Renal cortex interstitium (tissue), 11 donors: ENCODE data around the gene RAB41. TPM values are rescaled to one million over a fixed set of nuclear protein-coding genes. Genes with fewer than 3 reads are reported as not detected.
A peak's percentile ranks its signal among the peaks of the same experiment; 100 is the strongest.
"Not testable (repeated sequence)": the region's sequence is repeated elsewhere in the genome, so short reads cannot be mapped to it uniquely, and the experiment has no call there.

Experiments
- DNase-seq, 11 donors: peaks; one replicate each; pipeline ENCODE4 v3.0.0-alpha.2; 2013; ENCODE audit warnings: low read depth in 9 of 11, low spot score in 4 of 11; ENCODE audit errors: extremely low read depth in 1 of 11
- polyA plus RNA-seq, 3 donors: library from polyadenylated mRNA; unstranded; fragments of 120-200 nt; gene quantifications; one replicate each; pipeline ENCODE4 v1.2.1, GENCODE V29; 2013; ENCODE audit not compliant: insufficient read length in 3 of 3

RAB41 gene
- polyA plus RNA-seq, 3 donors = 0.72 to 1.2 (median 0.79) TPM

GRCh38 chrX:70280573-70280972 is 1.4 kb upstream of the RAB41 start:
- no peak for DNase-seq

- DNase-seq = no peak
Measured at GRCh38 chrX:70289168-70289792, 7.3 kb downstream of the RAB41 start.

- peak; percentile 37 to 79 (median 68) for DNase-seq
Measured at GRCh38 chrX:70289793-70290770, 8.1 kb downstream of the RAB41 start, which contains the start of the genes KIF4A and PDZD11. Gene KIF4A, plus strand, starts transcription at chrX:70290104. Its CDS starts 355 bp downstream, at chrX:70290459. Gene PDZD11, minus strand, starts transcription at chrX:70289927. Its CDS starts 586 bp downstream, at chrX:70289341.

GRCh38 chrX:70292788-70293187 is 10.8 kb downstream of the RAB41 start:
- DNase-seq = no peak

- no peak for DNase-seq
Measured at GRCh38 chrX:70293621-70294020, 11.6 kb downstream of the RAB41 start.

- no peak for DNase-seq
Measured at GRCh38 chrX:70301716-70302115, 19.7 kb downstream of the RAB41 start.

GRCh38 chrX:70313503-70313902 is 31.5 kb downstream of the RAB41 start:
- no peak for DNase-seq

- DNase-seq = no peak
Measured at GRCh38 chrX:70322784-70323183, 40.8 kb downstream of the RAB41 start.

- not testable (repeated sequence) for DNase-seq
Measured at GRCh38 chrX:70323628-70324027, 41.7 kb downstream of the RAB41 start.

GRCh38 chrX:70324326-70324725 is 42.4 kb downstream of the RAB41 start:
- DNase-seq = no peak

- no peak for DNase-seq
Measured at GRCh38 chrX:70331161-70331560, 49.2 kb downstream of the RAB41 start.

- no peak for DNase-seq
Measured at GRCh38 chrX:70332600-70332999, 50.6 kb downstream of the RAB41 start.

Other genes with a start within 250 kb of the RAB41 start
- not detected for gene AWAT2, start 232.2 kb upstream of the RAB41 start, polyA plus RNA-seq
- gene OTUD6A, start 219.7 kb upstream of the RAB41 start, polyA plus RNA-seq = not detected
- 100 to 1,000 TPM in 1 of 3 donors, 10 to 100 TPM in 2; 91.1 to 112 (median 96.4) TPM for gene IGBP1, start 148.7 kb upstream of the RAB41 start, polyA plus RNA-seq
- gene DGAT2L6, start 104.7 kb upstream of the RAB41 start, polyA plus RNA-seq = not detected
- not detected for gene AWAT1, start 47.5 kb upstream of the RAB41 start, polyA plus RNA-seq
- gene P2RY4, start 22.0 kb upstream of the RAB41 start, polyA plus RNA-seq = under 1 TPM; 0.12 to 0.47 (median 0.14) TPM
- gene ARR3, start 13.8 kb upstream of the RAB41 start, polyA plus RNA-seq = 1 to 10 TPM in 1 of 3 donors, under 1 TPM in 2; 0.45 to 1.0 (median 0.79) TPM
- gene PDZD11, start 7.8 kb downstream of the RAB41 start, polyA plus RNA-seq = 10 to 100 TPM; 49.8 to 58.3 (median 57.6) TPM
- gene KIF4A, start 7.9 kb downstream of the RAB41 start, polyA plus RNA-seq = 10 to 100 TPM; 13.0 to 22.6 (median 22.2) TPM
- gene GDPD2, start 141.1 kb downstream of the RAB41 start, polyA plus RNA-seq = 1 to 10 TPM in 2 of 3 donors, under 1 TPM in 1; 0.99 to 1.8 (median 1.8) TPM
- 10 to 100 TPM; 38.0 to 41.5 (median 39.3) TPM for gene DLG3, start 162.7 kb downstream of the RAB41 start, polyA plus RNA-seq